Measurements from ENCODE around the gene SLAMF6.

Gene SLAMF6

GRCh38 chr1:160547422-160547821, 24.4 kb upstream of the SLAMF6 start:
- Histone ChIP-seq H3K79me2 (ENCODE audit: control insufficient read depth, low read length) (no peaks in the 10 kb centered on the region), H3K36me3 (ENCODE audit: control insufficient read depth, low read length) (peaks cover 58% of the 10 kb centered on the region), H3K4me1 (ENCODE audit: control insufficient read depth, low read length) (peaks cover 63% of the 10 kb centered on the region), H4K20me1 (ENCODE audit: control insufficient read depth, insufficient read depth, low read depth, low read length) (no peaks in the 10 kb centered on the region), H3K27me3 (ENCODE audit: control insufficient read depth, low read length) (no peaks in the 10 kb centered on the region), H3K9me3 (ENCODE audit: control insufficient read depth, insufficient read depth, low read length) (no peaks in the 10 kb centered on the region), H3K9me2 (replicated peaks; ENCODE audit: control insufficient read depth, low read length) (no peaks in the 10 kb centered on the region), H3K4me3 (ENCODE audit: low read length) (no peak overlapping the region), H3F3A (ENCODE audit: control insufficient read depth, insufficient read depth) (peaks cover 3% of the 10 kb centered on the region; the same call in 1 of the 2 replicates), H3K27ac (ENCODE audit: low read depth, low read length) (no peak overlapping the region), H3K4me2 (ENCODE audit: low read length) (no peak overlapping the region)
- TF ChIP-seq EZH2phosphoT487 (IDR thresholded peaks at IDR 0.05; ENCODE audit: borderline replicate concordance, low read length): no peak
- TF ChIP-seq, protein P1, sequence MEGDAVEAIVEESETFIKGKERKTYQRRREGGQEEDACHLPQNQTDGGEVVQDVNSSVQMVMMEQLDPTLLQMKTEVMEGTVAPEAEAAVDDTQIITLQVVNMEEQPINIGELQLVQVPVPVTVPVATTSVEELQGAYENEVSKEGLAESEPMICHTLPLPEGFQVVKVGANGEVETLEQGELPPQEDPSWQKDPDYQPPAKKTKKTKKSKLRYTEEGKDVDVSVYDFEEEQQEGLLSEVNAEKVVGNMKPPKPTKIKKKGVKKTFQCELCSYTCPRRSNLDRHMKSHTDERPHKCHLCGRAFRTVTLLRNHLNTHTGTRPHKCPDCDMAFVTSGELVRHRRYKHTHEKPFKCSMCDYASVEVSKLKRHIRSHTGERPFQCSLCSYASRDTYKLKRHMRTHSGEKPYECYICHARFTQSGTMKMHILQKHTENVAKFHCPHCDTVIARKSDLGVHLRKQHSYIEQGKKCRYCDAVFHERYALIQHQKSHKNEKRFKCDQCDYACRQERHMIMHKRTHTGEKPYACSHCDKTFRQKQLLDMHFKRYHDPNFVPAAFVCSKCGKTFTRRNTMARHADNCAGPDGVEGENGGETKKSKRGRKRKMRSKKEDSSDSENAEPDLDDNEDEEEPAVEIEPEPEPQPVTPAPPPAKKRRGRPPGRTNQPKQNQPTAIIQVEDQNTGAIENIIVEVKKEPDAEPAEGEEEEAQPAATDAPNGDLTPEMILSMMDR (IDR thresholded peaks at IDR 0.05; ENCODE audit: low read depth, low read length, poor library complexity, severe bottlenecking): no peak

- no peak overlapping the region for H3K4me2 ChIP-seq (ENCODE audit: low read length)
- TF ChIP-seq, protein P1 (IDR thresholded peaks at IDR 0.05; ENCODE audit: low read depth, low read length, poor library complexity, severe bottlenecking): no peak
- no peak for TF ChIP-seq EZH2phosphoT487 (IDR thresholded peaks at IDR 0.05; ENCODE audit: borderline replicate concordance, low read length)
- H3K27me3 ChIP-seq (ENCODE audit: control insufficient read depth, low read length): no peaks in the 10 kb centered on the region
- H3K9me3 ChIP-seq (ENCODE audit: control insufficient read depth, insufficient read depth, low read length): no peaks in the 10 kb centered on the region
- H3K4me3 ChIP-seq (ENCODE audit: low read length): no peak overlapping the region
- H3K36me3 ChIP-seq (ENCODE audit: control insufficient read depth, low read length): peaks cover 53% of the 10 kb centered on the region
- H4K20me1 ChIP-seq (ENCODE audit: control insufficient read depth, insufficient read depth, low read depth, low read length): no peaks in the 10 kb centered on the region
- H3F3A ChIP-seq (ENCODE audit: control insufficient read depth, insufficient read depth): peaks cover 3% of the 10 kb centered on the region; the same call in 1 of the 2 replicates
- no peaks in the 10 kb centered on the region for H3K79me2 ChIP-seq (ENCODE audit: control insufficient read depth, low read length)
- peaks cover 67% of the 10 kb centered on the region for H3K4me1 ChIP-seq (ENCODE audit: control insufficient read depth, low read length)
- H3K9me2 ChIP-seq (replicated peaks; ENCODE audit: control insufficient read depth, low read length): no peaks in the 10 kb centered on the region
- H3K27ac ChIP-seq (ENCODE audit: low read depth, low read length): no peak overlapping the region
These were observed 23.9 kb upstream of the SLAMF6 start for GRCh38 chr1:160546942-160547341.

GRCh38 chr1:160544647-160545046, 21.6 kb upstream of the SLAMF6 start:
- Histone ChIP-seq H4K20me1 (ENCODE audit: control insufficient read depth, insufficient read depth, low read depth, low read length) (no peaks in the 10 kb centered on the region), H3K27ac (ENCODE audit: low read depth, low read length) (no peak overlapping the region), H3K36me3 (ENCODE audit: control insufficient read depth, low read length) (peaks cover 30% of the 10 kb centered on the region), H3K4me3 (ENCODE audit: low read length) (no peak overlapping the region), H3K4me2 (ENCODE audit: low read length) (no peak overlapping the region), H3K9me2 (replicated peaks; ENCODE audit: control insufficient read depth, low read length) (no peaks in the 10 kb centered on the region), H3K79me2 (ENCODE audit: control insufficient read depth, low read length) (no peaks in the 10 kb centered on the region), H3F3A (ENCODE audit: control insufficient read depth, insufficient read depth) (peaks cover 3% of the 10 kb centered on the region; the same call in 1 of the 2 replicates), H3K4me1 (ENCODE audit: control insufficient read depth, low read length) (peaks cover 80% of the 10 kb centered on the region), H3K9me3 (ENCODE audit: control insufficient read depth, insufficient read depth, low read length) (no peaks in the 10 kb centered on the region), H3K27me3 (ENCODE audit: control insufficient read depth, low read length) (no peaks in the 10 kb centered on the region)
- TF ChIP-seq, protein P1 (IDR thresholded peaks at IDR 0.05; ENCODE audit: low read depth, low read length, poor library complexity, severe bottlenecking): peak; percentile 81
- TF ChIP-seq EZH2phosphoT487 (IDR thresholded peaks at IDR 0.05; ENCODE audit: borderline replicate concordance, low read length): no peak
